Breast epithelium (tissue), 3 donors: ENCODE results near the gene PTPRN2.

Source experiments
- CTCF ChIP-seq, 3 donors: fragments of 450-650 bp; IDR thresholded peaks; one replicate each; pipeline ENCODE4 v1.5.1; 2016 to 2017; ENCODE audit warnings: antibody characterized with exemption in 3 of 3, mild to moderate bottlenecking in 3 of 3, moderate library complexity in 3 of 3
- POLR2AphosphoS5 ChIP-seq, 3 donors: sonication (generic); formaldehyde crosslinking; IDR thresholded peaks; one replicate each; pipeline ENCODE4 v1.6.1; 2017; ENCODE audit warnings: antibody characterized with exemption in 3 of 3

- TF ChIP-seq CTCF (IDR thresholded peaks at IDR 0.05) (no peak), POLR2AphosphoS5 (IDR thresholded peaks at IDR 0.05) (no peak)
Observed at GRCh38 chr7:158536871-158537515, 50.6 kb downstream of the PTPRN2 start.
